ENCODE data around the gene FXYD4.

- TF ChIP-seq ZBTB21 (CRISPR knock-in tag; IDR thresholded peaks at IDR 0.05; ENCODE audit: borderline replicate concordance), result no peak
- no peak for TF ChIP-seq CTCF (IDR thresholded peaks at IDR 0.05)
- no peak for TF ChIP-seq CREB1 (CRISPR knock-in tag; IDR thresholded peaks at IDR 0.05)
- TF ChIP-seq NFE2L1 (CRISPR knock-in tag; IDR thresholded peaks at IDR 0.05), result no peak
- TF ChIP-seq, protein P1, sequence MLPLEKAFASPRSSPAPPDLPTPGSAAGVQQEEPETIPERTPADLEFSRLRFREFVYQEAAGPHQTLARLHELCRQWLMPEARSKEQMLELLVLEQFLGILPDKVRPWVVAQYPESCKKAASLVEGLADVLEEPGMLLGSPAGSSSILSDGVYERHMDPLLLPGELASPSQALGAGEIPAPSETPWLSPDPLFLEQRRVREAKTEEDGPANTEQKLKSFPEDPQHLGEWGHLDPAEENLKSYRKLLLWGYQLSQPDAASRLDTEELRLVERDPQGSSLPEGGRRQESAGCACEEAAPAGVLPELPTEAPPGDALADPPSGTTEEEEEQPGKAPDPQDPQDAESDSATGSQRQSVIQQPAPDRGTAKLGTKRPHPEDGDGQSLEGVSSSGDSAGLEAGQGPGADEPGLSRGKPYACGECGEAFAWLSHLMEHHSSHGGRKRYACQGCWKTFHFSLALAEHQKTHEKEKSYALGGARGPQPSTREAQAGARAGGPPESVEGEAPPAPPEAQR (CRISPR knock-in tag; IDR thresholded peaks at IDR 0.05), result no peak
- TF ChIP-seq, protein P2, sequence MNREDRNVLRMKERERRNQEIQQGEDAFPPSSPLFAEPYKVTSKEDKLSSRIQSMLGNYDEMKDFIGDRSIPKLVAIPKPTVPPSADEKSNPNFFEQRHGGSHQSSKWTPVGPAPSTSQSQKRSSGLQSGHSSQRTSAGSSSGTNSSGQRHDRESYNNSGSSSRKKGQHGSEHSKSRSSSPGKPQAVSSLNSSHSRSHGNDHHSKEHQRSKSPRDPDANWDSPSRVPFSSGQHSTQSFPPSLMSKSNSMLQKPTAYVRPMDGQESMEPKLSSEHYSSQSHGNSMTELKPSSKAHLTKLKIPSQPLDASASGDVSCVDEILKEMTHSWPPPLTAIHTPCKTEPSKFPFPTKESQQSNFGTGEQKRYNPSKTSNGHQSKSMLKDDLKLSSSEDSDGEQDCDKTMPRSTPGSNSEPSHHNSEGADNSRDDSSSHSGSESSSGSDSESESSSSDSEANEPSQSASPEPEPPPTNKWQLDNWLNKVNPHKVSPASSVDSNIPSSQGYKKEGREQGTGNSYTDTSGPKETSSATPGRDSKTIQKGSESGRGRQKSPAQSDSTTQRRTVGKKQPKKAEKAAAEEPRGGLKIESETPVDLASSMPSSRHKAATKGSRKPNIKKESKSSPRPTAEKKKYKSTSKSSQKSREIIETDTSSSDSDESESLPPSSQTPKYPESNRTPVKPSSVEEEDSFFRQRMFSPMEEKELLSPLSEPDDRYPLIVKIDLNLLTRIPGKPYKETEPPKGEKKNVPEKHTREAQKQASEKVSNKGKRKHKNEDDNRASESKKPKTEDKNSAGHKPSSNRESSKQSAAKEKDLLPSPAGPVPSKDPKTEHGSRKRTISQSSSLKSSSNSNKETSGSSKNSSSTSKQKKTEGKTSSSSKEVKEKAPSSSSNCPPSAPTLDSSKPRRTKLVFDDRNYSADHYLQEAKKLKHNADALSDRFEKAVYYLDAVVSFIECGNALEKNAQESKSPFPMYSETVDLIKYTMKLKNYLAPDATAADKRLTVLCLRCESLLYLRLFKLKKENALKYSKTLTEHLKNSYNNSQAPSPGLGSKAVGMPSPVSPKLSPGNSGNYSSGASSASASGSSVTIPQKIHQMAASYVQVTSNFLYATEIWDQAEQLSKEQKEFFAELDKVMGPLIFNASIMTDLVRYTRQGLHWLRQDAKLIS (CRISPR knock-in tag; IDR thresholded peaks at IDR 0.05; ENCODE audit: borderline replicate concordance), result no peak
- no peak for TF ChIP-seq ESRRA (CRISPR knock-in tag; IDR thresholded peaks at IDR 0.05; ENCODE audit: borderline replicate concordance)
- no peak for TF ChIP-seq EMX1 (CRISPR knock-in tag; IDR thresholded peaks at IDR 0.05)
- TF ChIP-seq NR1H2 (CRISPR knock-in tag; IDR thresholded peaks at IDR 0.05), result no peak
- TF ChIP-seq MYBL2 (CRISPR knock-in tag; IDR thresholded peaks at IDR 0.05), result no peak
- TF ChIP-seq JUN (CRISPR knock-in tag; IDR thresholded peaks at IDR 0.05), result no peak
- TF ChIP-seq, protein P3, sequence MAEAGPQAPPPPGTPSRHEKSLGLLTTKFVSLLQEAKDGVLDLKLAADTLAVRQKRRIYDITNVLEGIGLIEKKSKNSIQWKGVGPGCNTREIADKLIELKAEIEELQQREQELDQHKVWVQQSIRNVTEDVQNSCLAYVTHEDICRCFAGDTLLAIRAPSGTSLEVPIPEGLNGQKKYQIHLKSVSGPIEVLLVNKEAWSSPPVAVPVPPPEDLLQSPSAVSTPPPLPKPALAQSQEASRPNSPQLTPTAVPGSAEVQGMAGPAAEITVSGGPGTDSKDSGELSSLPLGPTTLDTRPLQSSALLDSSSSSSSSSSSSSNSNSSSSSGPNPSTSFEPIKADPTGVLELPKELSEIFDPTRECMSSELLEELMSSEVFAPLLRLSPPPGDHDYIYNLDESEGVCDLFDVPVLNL (CRISPR knock-in tag; IDR thresholded peaks at IDR 0.05; ENCODE audit: borderline replicate concordance, low read depth), result no peak
- TF ChIP-seq FOXP1 (CRISPR knock-in tag; IDR thresholded peaks at IDR 0.05; ENCODE audit: borderline replicate concordance), result no peak
Observed at GRCh38 chr10:43365001-43365400, 6.4 kb upstream of the FXYD4 start.

Data from WTC11 (cell line).